ENCODE data around the gene TIFAB. TPM values are rescaled to one million over a fixed set of nuclear protein-coding genes. Genes with fewer than 3 reads are reported as not detected.

The TIFAB gene
- total RNA-seq, 1 donor from 2014 or later, result 0.20 TPM

- peak; percentile 47 for DNase-seq
Measured at GRCh38 chr5:135423146-135423845, 28.9 kb downstream of the TIFAB start.

GRCh38 chr5:135422419-135422818 is 29.7 kb downstream of the TIFAB start:
- DNase-seq, result no peak

DNA sequence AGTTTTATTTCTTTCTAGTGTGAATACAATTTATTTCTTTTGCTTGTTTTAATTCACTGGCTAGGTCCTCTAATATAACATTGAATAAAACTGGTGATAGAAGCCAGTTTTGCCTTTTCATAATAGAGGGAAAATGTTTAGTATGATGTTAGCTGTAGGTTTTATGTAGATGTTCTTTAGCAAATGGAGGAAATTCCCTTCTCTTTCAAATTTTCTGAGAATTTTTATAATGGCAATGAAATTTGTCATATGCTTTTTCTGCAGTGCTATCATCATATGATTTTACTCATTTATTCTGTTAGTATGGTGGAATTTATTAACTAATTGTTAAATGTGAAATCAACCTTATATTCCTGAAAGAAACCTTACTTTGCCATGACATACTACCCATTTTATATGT is 35.1 kb downstream of the TIFAB start:
- DNase-seq, result no peak

- no peak for DNase-seq
Measured at GRCh38 chr5:135405082-135405481, 47.1 kb downstream of the TIFAB start.

GRCh38 chr5:135402031-135402430 is 50.1 kb downstream of the TIFAB start:
- DNase-seq, result no peak

DNA sequence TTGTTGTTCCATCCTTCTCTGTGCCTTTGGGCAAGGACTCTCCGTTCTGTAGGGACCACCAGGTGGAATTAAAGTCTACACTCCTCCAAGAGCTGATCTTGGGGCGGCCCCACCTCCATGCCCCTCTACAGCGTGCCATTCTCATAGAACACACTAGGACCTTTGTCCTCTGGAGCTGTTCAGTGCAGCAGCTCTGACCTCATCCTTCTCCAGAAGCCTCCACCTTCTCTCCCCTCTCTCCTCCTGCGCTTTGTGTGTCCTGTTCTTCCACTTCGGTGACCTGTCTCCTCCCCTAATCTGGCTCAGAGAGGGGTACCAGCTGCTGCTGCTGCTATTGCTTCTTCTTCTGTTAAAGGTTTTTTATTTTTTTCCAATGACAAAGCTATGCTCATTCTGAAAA is 51.3 kb downstream of the TIFAB start:
- no peak for DNase-seq

GRCh38 chr5:135399794-135400542 is 52.2 kb downstream of the TIFAB start:
- DNase-seq, result no peak

GRCh38 chr5:135398855-135399793 is 53.0 kb downstream of the TIFAB start, which contains the start of gene MACROH2A1:
MACROH2A1 (minus strand) TSS chr5:135399231; CDS start chr5:135389093, 10,138 bp downstream.
- DNase-seq, result peak; percentile 27

GRCh38 chr5:135398160-135398854 is 53.8 kb downstream of the TIFAB start:
- no peak for DNase-seq

Small RNA genes lying within 50 kb of the gene (small RNA-seq; reads per million reads assigned to genes)
- not detected for gene DCANP1 (ENCODE audit: low replicate concordance)

Other genes starting within 250 kb of the TIFAB start
- gene MACROH2A1, start 53.1 kb downstream of the TIFAB start, total RNA-seq, result 127 TPM
- gene DCANP1, start 5.0 kb downstream of the TIFAB start, total RNA-seq, result not detected
- gene NEUROG1, start 83.6 kb upstream of the TIFAB start, total RNA-seq, result not detected
- 288 TPM for gene CXCL14, start 126.6 kb upstream of the TIFAB start, total RNA-seq